Gastrocnemius medialis (tissue), 4 donors: ENCODE results near the gene ADH6.

Experiments
- CTCF ChIP-seq, 5 experiments: fragments of 450-650 bp in 3 of 5; fragments of 200-600 bp in 2 of 5; sonication (generic) in 2 of 5; IDR thresholded peaks in 4 of 5; conservative IDR thresholded peaks in 1 of 5; 1 replicate in 4 of 5; 2 replicates in 1 of 5; pipeline ENCODE4 v1.5.1; 2016 to 2019; ENCODE audit warnings: antibody characterized with exemption in 5 of 5, mild to moderate bottlenecking in 3 of 5, moderate library complexity in 3 of 5
- POLR2A ChIP-seq, 2 donors: fragments of 450-650 bp; IDR thresholded peaks; one replicate each; pipeline ENCODE4 v1.6.1; 2017; ENCODE audit warnings: antibody characterized with exemption in 2 of 2, mild to moderate bottlenecking in 2 of 2, moderate library complexity in 2 of 2

- TF ChIP-seq POLR2A (IDR thresholded peaks at IDR 0.05) (no peak), CTCF (IDR thresholded peaks at IDR 0.05 in 4 of 5, conservative IDR thresholded peaks at IDR 0.05 in 1 of 5) (no peak)
Measured at GRCh38 chr4:99165978-99166377, 53.1 kb downstream of the ADH6 start.
